ENCODE measurements around the gene MSX2. TPM values are rescaled to one million over a fixed set of nuclear protein-coding genes. Genes with fewer than 3 reads are reported as not detected.

Gene MSX2
- total RNA-seq, 2 experiments from 2014 or later: not detected

GRCh38 chr5:174698156-174698555, 26.2 kb upstream of the MSX2 start:
- H3K36me3 ChIP-seq (ENCODE audit: insufficient read depth, low read length): no peaks in the 10 kb centered on the region
- no peaks in the 10 kb centered on the region for H3K79me2 ChIP-seq (ENCODE audit: insufficient read depth, low read depth, low read length)
- no peak overlapping the region for H3K27ac ChIP-seq (ENCODE audit: low read depth, low read length, poor library complexity, severe bottlenecking)
- ChIA-PET POLR2A (no interaction called here), CTCF (ENCODE audit: unreplicated experiment) (no interaction called here)
- no peaks in the 10 kb centered on the region for H4K20me1 ChIP-seq (ENCODE audit: insufficient read depth, low read length)
- no peak for TF ChIP-seq CTCF (conservative IDR thresholded peaks at IDR 0.05; ENCODE audit: low read length)
- no peak for TF ChIP-seq EZH2phosphoT487 (IDR thresholded peaks at IDR 0.05; ENCODE audit: borderline replicate concordance, low read depth, low read length)
- H3K9me2 ChIP-seq (ENCODE audit: insufficient read depth, low read length): no peaks in the 10 kb centered on the region
- no peak overlapping the region for H3K4me2 ChIP-seq (ENCODE audit: low read length)
- intact Hi-C loops (cut with micrococcal nuclease; ENCODE audit: unreplicated experiment): no loop called here
- no peak overlapping the region for H3K4me3 ChIP-seq (ENCODE audit: low read depth, low read length, poor library complexity, severe bottlenecking)
- H3K4me1 ChIP-seq (ENCODE audit: insufficient read depth, low read length, poor library complexity, severe bottlenecking): no peaks in the 10 kb centered on the region
- no peak overlapping the region for H2AFZ ChIP-seq (ENCODE audit: low read length)
- no TSS peak for BruUV-seq (replicated peaks)
- DNase-seq (ENCODE audit: low spot score): no peak
- H3K9me3 ChIP-seq (ENCODE audit: low read length): no peaks in the 10 kb centered on the region

GRCh38 chr5:174699131-174699530, 25.3 kb upstream of the MSX2 start:
- DNase-seq (ENCODE audit: low spot score): no peak
- H3K27ac ChIP-seq (ENCODE audit: low read depth, low read length, poor library complexity, severe bottlenecking): no peak overlapping the region
- H2AFZ ChIP-seq (ENCODE audit: low read length): no peak overlapping the region
- TF ChIP-seq CTCF (conservative IDR thresholded peaks at IDR 0.05; ENCODE audit: low read length): no peak
- TF ChIP-seq EZH2phosphoT487 (IDR thresholded peaks at IDR 0.05; ENCODE audit: borderline replicate concordance, low read depth, low read length): no peak
- CTCF ChIA-PET (ENCODE audit: unreplicated experiment): no interaction called here
- no peaks in the 10 kb centered on the region for H3K9me3 ChIP-seq (ENCODE audit: low read length)
- H3K4me2 ChIP-seq (ENCODE audit: low read length): no peak overlapping the region
- H3K9me2 ChIP-seq (ENCODE audit: insufficient read depth, low read length): no peaks in the 10 kb centered on the region
- H4K20me1 ChIP-seq (ENCODE audit: insufficient read depth, low read length): no peaks in the 10 kb centered on the region
- no peaks in the 10 kb centered on the region for H3K79me2 ChIP-seq (ENCODE audit: insufficient read depth, low read depth, low read length)
- H3K4me3 ChIP-seq (ENCODE audit: low read depth, low read length, poor library complexity, severe bottlenecking): no peak overlapping the region
- POLR2A ChIA-PET: no interaction called here
- no peaks in the 10 kb centered on the region for H3K4me1 ChIP-seq (ENCODE audit: insufficient read depth, low read length, poor library complexity, severe bottlenecking)
- BruUV-seq (replicated peaks): no TSS peak
- no peaks in the 10 kb centered on the region for H3K36me3 ChIP-seq (ENCODE audit: insufficient read depth, low read length)
- intact Hi-C loops (cut with micrococcal nuclease; ENCODE audit: unreplicated experiment): no loop called here

- Histone ChIP-seq H3K4me3 (ENCODE audit: low read depth, low read length, poor library complexity, severe bottlenecking) (no peak overlapping the region), H3K9me3 (ENCODE audit: low read length) (no peaks in the 10 kb centered on the region), H3K4me2 (ENCODE audit: low read length) (no peak overlapping the region), H3K4me1 (ENCODE audit: insufficient read depth, low read length, poor library complexity, severe bottlenecking) (no peaks in the 10 kb centered on the region), H3K79me2 (ENCODE audit: insufficient read depth, low read depth, low read length) (no peaks in the 10 kb centered on the region), H3K36me3 (ENCODE audit: insufficient read depth, low read length) (no peaks in the 10 kb centered on the region), H3K27ac (ENCODE audit: low read depth, low read length, poor library complexity, severe bottlenecking) (no peak overlapping the region), H4K20me1 (ENCODE audit: insufficient read depth, low read length) (no peaks in the 10 kb centered on the region), H3K9me2 (ENCODE audit: insufficient read depth, low read length) (no peaks in the 10 kb centered on the region), H2AFZ (ENCODE audit: low read length) (no peak overlapping the region)
- no peak for DNase-seq (ENCODE audit: low spot score)
- intact Hi-C loops (cut with micrococcal nuclease; ENCODE audit: unreplicated experiment): no loop called here
- no peak for TF ChIP-seq EZH2phosphoT487 (IDR thresholded peaks at IDR 0.05; ENCODE audit: borderline replicate concordance, low read depth, low read length)
- TF ChIP-seq CTCF (conservative IDR thresholded peaks at IDR 0.05; ENCODE audit: low read length): no peak
- ChIA-PET CTCF (ENCODE audit: unreplicated experiment) (no interaction called here), POLR2A (no interaction called here)
- BruUV-seq (replicated peaks): no TSS peak
These were observed 17.3 kb upstream of the MSX2 start for GRCh38 chr5:174706997-174707572.

Measured in OCI-LY7 (cell line).